Right lobe of liver (tissue), 4 donors: Measurements from ENCODE around the gene BAIAP2L2.

Source experiments
- CTCF ChIP-seq, 4 donors: fragments of 200-600 bp in 3 of 4; fragments of 450-650 bp in 1 of 4; IDR thresholded peaks; one replicate each; pipeline versions ENCODE4 v1.5.1 to v1.8.0; 2016 to 2022; ENCODE audit warnings: antibody characterized with exemption in 4 of 4, mild to moderate bottlenecking in 2 of 4
- POLR2A ChIP-seq: fragments of 450-650 bp; IDR thresholded peaks from one replicate; pipeline ENCODE4 v1.6.1; 2017; ENCODE audit warnings: antibody characterized with exemption, mild to moderate bottlenecking
- donor health status: DM: no; HTN: no; CAD: no.
- donor health status: DM: no; HTN: no; CAD: no.
- donor health status: DM: no; HTN: yes; CAD: no.

- no peak for TF ChIP-seq CTCF (IDR thresholded peaks at IDR 0.05)
- no peak for TF ChIP-seq POLR2A
These were observed 69.3 kb downstream of the BAIAP2L2 start for GRCh38 chr22:38040953-38041759.
